GM19238 (cell line): Measurements from ENCODE around the gene SCAANT1.
A peak's percentile ranks its signal among the peaks of the same experiment; 100 is the strongest.

Experiments used
- DNase-seq: peaks from one replicate; pipeline ENCODE4 v3.0.0; 2011; ENCODE audit warnings: low spot score; ENCODE audit not compliant: insufficient read length

SCAANT1 gene

DNA sequence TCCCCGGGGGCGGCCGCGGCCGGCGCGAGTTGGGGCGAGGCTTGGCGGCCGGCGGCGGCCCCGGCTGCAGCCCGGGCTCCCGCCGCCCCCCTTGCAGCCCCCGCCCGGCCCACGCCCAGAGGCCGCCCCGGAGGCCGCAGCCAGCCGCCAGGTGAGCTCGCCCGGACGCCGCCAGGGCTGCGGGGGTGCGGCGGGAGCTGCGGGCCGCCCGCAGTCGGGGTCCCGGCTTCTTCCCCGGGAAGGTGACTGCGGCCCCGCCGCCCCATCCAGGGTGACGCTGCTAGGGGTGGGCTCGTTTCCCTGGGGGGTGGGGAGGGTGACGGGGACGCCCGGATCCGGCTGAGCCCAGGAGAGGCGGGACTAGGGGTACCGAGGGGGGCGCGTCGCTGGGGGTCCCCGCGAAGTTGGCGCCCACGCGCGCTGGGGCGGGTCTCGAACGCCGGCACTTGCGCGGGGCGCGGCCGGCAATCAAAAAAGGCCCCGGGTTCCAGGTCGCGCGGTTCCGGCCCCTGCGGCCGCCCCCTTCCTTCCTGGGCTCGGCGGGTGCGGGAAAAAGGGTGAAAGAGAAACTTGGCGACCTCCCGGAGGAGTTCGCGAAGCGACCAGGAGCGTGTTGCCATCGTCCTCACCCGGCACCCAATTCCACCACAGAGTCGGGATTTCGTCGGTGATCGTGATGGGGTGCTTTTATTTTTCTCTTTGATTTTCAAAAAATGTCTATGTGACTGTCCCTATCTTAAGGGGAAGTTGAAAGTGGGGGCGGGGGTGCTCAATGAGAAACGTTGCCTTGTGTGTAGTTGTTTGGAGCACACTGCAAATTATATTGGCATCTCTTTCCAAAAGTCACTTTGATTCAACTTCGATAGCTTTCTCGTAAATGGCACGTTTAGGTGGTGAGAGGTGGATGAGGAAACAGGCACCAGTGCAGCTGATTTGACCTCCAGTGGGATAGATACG is 47.9 kb downstream of the SCAANT1 start:
- DNase-seq: peak; percentile 48

DNA sequence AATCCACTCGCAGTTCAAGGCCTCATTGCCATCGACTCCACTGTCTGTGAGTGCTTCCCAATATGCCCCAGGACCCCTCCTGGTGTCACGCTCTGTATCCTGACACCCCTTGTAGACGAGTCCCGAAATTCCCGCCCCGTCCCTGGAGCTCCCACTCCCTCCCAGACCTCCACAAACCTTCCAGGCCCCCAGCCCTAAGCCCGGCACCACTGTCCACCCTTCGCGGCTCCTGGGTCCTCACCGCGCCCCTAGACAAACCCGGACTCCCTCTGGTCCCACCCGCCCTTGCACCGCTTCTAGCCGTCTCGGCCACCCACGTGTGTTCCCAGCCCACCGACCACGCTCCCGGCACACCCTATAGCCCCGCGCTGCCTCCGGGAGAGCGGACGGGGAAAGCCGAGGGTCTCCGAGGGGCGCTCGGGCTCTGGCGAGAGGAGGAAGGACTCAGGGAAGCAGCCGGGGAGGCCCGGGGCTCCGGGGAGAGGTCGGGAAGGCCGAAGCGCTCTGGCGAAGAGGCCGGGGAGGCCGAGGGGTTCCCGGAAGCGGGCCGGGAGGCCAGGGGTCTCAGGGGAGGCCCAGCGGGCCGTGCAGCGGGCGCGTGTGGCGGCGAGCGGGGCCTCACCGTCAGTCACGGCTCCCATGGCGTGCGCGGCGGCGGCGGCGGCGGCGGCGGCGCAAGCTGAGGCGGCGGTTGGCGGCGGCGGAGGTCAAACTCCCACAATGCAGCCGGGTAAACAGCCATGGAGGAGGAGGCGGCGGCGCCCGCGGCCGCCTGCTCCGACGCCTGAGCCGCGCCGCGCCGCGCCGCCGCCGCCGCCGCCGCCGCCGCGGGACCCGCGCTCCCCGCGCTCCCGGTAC is 48.8 kb downstream of the SCAANT1 start, which contains the start of the genes ATXN7 and THOC7:
ATXN7 (plus strand) TSS at position 718 of the 858 bp plus-strand sequence. CDS start 48,732 bp downstream, outside the sequence.
THOC7 (minus strand) TSS at position 656 of the 858 bp plus-strand sequence; CDS start at position 641, 15 bp downstream.
- peak; percentile 51 for DNase-seq

DNA sequence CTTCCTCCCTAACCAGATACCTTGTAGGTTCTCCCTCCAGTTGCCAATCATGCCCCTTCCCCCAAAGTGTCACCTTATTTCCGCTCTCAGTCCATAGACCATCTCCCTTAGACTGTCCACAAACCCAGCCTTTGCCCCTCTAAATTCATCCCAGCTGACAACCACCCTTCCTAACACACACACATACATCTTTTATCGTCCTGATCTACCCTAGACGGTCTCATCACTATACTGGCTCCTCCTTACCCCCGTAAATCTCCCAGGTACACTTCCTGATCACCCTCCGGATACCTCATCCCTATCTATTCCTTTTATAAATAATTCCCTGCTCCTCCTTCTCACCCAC is 49.4 kb downstream of the SCAANT1 start:
- no peak for DNase-seq
